Heart left ventricle (tissue), 13 donors: ENCODE results near the gene GPR153.

Experiments
- CTCF ChIP-seq, 12 donors: fragments of 200-600 bp; sonication (generic) in 4 of 12; IDR thresholded peaks; one replicate each; pipeline versions ENCODE4 v1.5.0 to v1.8.0; 2018 to 2022; ENCODE audit warnings: antibody characterized with exemption in 12 of 12, mild to moderate bottlenecking in 5 of 12
- POLR2A ChIP-seq, 2 donors: fragments of 450-650 bp; IDR thresholded peaks; one replicate each; pipeline ENCODE4 v1.6.1; 2017; ENCODE audit warnings: antibody characterized with exemption in 2 of 2, mild to moderate bottlenecking in 2 of 2, moderate library complexity in 2 of 2
- donor health status: ischemic (EF 13 %, LVEDD 7.1; RV severe dilation, severe dysfunction).
- donor health status: DM: no; HTN: yes; CAD: no.
- donor health status: DM: no; HTN: no; CAD: no.
- donor health status: ischemic (EF 25% LVEDD 6.9; RV normal size, moderate dysfunction).
- donor health status: ischemic (EF 25% LVEDD 5.7; RV mildly dilated, moderate dysfunction).
- donor health status: ischemic (EF 35%, LVEDD 5.7; RV mildly dilated, moderate dysfunction).
- donor health status: nonischemic (EF 11% LVEDD 7.7; RV severe dilation, severe dysfunction).
- donor health status: DM: yes; HTN: yes; CAD: no.
- donor health status: PGD.
- donor health status: ischemic (EF 29% LVEDD 5.4; RV normal size, mild dysfunction).
- donor health status: nonischemic (EF 23%, LVEDD 6.1; RV moderate dilation, normal function).

GRCh38 chr1:6248932-6249738 lies 11.8 kb downstream of the GPR153 start:
- TF ChIP-seq CTCF (IDR thresholded peaks at IDR 0.05) (peak in 3 of 12 donors; percentile 11 to 16 (median 12)), POLR2A (IDR thresholded peaks at IDR 0.05) (no peak)
